GM21717 (cell line): ENCODE results near the gene AQP9.
"Not testable (repeated sequence)": the region's sequence is repeated elsewhere in the genome, so short reads cannot be mapped to it uniquely, and the experiment has no call there.

Experiments
- ATAC-seq: cut with Tn5 transposase; IDR thresholded peaks from one replicate; pipeline ENCODE4 v1.9.1; 2021; ENCODE audit warnings: mild to moderate bottlenecking, moderate library complexity; ENCODE audit not compliant: unreplicated experiment

Gene AQP9

GRCh38 chr15:58175955-58176354, 37.8 kb downstream of the AQP9 start:
- ATAC-seq, result no peak

DNA sequence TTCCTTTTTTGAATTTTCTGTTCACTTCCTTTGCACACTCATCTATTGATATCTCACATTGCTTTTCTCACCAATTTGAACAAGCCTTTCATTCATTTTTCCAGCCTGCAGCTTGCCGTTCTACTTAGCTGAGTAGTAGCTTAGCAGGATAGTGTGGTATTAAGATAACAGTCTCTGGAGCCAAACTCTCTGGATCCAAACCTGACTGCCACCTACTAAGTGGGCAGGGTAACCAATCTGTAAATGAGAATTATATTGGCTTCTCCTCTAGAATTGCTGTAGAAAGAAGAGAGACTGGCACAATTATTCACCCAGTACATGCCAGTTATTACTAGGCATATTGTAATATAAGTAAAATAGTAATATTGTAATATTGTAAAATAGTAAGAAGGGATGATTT, 40.5 kb downstream of the AQP9 start:
- ATAC-seq, result no peak

GRCh38 chr15:58179206-58179605, 41.0 kb downstream of the AQP9 start:
- no peak for ATAC-seq

DNA sequence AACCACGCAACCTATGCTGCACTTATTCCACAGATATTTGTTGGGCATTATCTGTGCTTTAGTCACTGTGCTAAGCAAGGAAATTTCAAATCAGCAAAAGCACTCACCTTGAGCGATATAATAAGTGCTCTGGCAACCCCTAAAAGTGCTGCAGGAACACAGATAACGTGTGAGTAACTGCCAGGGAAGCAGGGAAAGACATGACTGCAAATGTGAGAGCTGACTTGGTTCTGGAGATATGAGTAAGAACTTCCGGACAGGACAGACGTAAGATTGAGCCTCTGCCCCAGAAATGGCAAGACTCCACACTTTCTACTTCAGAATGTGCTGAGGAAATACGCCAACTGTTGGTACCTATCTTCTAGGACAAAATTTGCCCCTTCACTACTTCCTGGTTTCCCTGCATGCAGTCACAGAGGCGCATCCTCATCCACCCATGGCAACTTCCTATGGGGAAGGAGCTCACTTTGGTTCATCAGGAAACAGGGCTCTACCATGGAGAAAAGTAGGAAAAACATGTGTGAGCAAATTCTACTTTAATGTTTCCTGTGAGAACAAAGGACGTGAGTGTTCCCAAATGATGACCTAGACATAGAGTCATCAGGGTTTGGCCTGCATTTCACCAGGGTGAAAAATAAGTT, 41.7 kb downstream of the AQP9 start:
- no peak for ATAC-seq

GRCh38 chr15:58182460-58183163, 44.4 kb downstream of the AQP9 start:
- ATAC-seq, result no peak

- ATAC-seq, result no peak
Measured at GRCh38 chr15:58185439-58185838, 47.3 kb downstream of the AQP9 start.

GRCh38 chr15:58189148-58189811, 51.1 kb downstream of the AQP9 start:
- no peak for ATAC-seq

GRCh38 chr15:58190419-58190818, 52.2 kb downstream of the AQP9 start:
- ATAC-seq, result no peak

DNA sequence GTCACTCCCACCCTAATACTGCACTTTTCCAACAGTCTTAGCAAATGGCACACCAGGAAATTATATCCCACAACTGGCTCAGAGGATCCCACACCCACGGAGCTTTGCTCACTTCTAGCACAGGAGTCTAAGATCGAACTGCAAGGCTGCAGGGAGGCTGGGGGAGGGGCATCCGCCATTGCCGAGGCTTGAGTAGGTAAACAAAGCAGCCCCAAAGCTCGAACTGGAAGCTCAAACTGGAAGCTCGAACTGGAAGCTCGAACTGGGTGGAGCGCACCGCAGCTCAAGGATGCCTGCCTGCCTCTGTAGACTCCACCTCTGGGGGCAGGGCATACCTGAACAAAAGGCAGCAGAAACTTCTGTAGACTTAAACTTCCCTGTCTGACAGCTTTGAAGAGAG, 55.5 kb downstream of the AQP9 start:
- not testable (repeated sequence) for ATAC-seq

DNA sequence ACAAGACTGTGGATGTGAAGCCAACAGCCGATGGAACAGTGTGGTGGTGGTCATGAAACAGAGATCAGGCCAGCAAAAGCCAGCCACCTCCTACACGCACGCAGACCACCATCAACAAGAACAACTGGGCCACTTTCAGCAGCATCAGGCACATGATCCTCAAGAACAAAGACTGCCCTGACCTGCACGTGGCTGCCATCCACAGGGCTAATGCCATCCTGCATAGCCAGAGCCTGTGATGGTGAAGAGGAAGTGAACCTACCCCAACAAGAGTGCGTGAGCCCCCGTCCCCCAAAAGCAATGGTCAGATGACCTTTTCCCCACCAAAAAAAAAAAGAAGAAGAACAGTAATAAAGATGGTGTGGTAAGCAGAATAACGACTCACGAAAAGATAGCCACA, 62.6 kb downstream of the AQP9 start:
- ATAC-seq, result no peak

DNA sequence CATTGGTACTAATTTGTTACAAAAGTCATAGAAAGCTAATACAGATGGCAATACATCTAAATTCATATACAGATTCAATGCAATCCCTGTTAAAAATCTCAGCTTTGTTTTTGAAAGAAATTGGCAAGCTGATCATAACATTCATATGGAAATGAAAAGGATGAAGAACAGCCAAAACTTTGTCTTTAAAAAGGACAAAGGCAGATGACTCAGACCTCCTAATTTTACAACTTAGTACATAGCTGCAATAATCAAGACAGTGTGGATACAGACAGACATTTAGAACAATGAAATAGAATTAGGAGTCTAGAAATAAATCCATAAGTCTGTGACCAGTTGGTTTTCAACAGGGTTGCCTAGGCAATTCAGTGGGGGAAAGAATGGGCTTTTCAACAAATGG, 63.3 kb downstream of the AQP9 start:
- no peak for ATAC-seq

- no peak for ATAC-seq
Measured at GRCh38 chr15:58203537-58203936, 65.4 kb downstream of the AQP9 start.

DNA sequence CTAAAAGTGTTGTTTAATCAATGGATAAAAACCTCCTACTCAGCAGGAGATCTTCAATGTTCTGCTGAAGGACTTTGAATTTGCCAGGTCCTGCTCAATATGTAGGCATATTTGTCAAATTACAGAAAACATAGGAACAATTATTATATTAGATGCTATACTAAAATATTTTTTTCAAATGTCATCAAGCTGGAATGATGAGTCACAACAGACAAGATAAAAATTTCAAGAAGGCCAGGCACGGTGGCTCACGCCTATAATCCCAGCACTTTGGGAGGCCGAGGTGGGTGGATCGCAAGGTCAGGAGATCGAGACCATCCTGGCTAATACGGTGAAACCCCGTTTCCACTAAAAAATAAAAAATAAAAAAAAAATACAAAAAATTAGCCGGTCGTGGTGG, 68.0 kb downstream of the AQP9 start:
- no peak for ATAC-seq

- not testable (repeated sequence) for ATAC-seq
Measured at GRCh38 chr15:58208217-58208616, 70.0 kb downstream of the AQP9 start.

- not testable (repeated sequence) for ATAC-seq
Measured at GRCh38 chr15:58209007-58209481, 70.9 kb downstream of the AQP9 start.

- not testable (repeated sequence) for ATAC-seq
Measured at GRCh38 chr15:58210031-58210430, 71.8 kb downstream of the AQP9 start.

DNA sequence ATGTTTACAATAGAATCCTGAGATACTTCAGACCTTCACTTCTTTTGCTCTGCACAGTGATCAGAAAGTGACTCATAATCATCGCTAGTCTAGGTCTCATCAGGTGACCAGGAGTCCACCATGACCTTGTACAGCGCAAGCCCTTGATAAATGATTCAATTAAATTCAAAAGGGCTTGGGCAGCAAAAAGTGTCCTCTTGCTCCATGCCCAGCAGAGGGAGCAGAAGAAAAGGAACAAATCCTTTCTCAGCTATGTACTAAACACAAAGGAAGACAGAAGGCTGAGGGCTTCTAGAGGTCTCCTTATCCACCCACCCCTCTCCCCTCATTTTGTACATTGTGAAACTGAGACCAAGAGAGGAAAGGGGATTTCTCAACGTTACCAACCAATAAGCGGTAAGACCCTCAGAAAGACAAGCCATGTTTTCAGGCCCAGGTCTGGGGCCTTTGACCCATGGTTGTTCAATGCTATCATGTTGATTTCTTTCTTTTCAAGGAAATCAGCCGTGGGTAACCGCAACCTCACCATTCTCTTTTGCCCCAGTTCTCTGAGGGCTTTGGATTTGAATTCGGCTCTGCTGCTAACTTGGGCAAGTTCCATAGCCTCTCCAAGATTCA, 74.8 kb downstream of the AQP9 start:
- ATAC-seq, result no peak

- ATAC-seq, result no peak
Measured at GRCh38 chr15:58213587-58214338, 75.6 kb downstream of the AQP9 start.

- no peak for ATAC-seq
Measured at GRCh38 chr15:58214591-58215340, 76.6 kb downstream of the AQP9 start.

DNA sequence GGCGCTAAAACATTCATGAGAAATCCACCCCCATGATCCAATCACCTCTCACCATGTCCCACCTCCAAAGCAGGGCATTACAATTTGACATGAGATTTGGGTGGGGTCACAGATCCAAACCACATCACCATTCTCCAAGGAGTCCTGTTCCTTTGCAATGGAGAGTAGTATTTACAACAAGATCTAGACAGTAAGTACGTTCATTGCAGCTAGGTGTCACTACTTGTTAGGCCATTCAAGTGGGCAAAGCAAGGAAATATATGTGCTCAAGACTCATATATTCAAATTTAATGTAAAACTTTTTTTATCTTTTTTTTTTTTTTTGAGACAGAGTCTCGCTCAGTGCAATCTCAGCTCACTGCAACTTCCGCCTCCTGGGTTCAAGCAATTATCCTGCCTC, 79.3 kb downstream of the AQP9 start:
- no peak for ATAC-seq
